HEK293T (cell line): ENCODE measurements around the gene HOXD12.

ENCODE experiments used
- CTCF ChIA-PET: fragments of 350-600 bp; formaldehyde crosslinking; extraction: SDS; loops from one replicate; lab custom pipeline; 2021; ENCODE audit warnings: antibody characterized with exemption, inconsistent platforms; lab: Yijun Ruan, JAX
- POLR2A ChIA-PET: fragments of 350-600 bp; formaldehyde crosslinking; extraction: SDS; loops from one replicate; lab custom pipeline; 2020; ENCODE audit warnings: antibody characterized with exemption, inconsistent platforms; lab: Yijun Ruan, JAX
- DNase-seq: peaks from one replicate; pipeline ENCODE4 v3.0.0; 2012; ENCODE audit warnings: mixed read lengths; ENCODE audit errors: extremely low spot score
- ARNT ChIP-seq: fragments of 450-650 bp; IDR thresholded peaks from 2 replicates; pipeline ENCODE4 v1.6.1; 2017; ENCODE audit warnings: mild to moderate bottlenecking
- BHLHE40 ChIP-seq: fragments of 450-650 bp; IDR thresholded peaks from 2 replicates; pipeline ENCODE4 v1.6.1; 2016; ENCODE audit warnings: mild to moderate bottlenecking, moderate library complexity, borderline replicate concordance
- CTBP1 ChIP-seq: fragments of 450-650 bp; IDR thresholded peaks from 2 replicates; pipeline ENCODE4 v1.6.1; 2016; ENCODE audit warnings: borderline replicate concordance
- ELF4 ChIP-seq: fragments of 450-650 bp; IDR thresholded peaks from 2 replicates; pipeline ENCODE4 v1.6.1; 2017; ENCODE audit warnings: antibody characterized with exemption
- FOXA1 ChIP-seq: fragments of 450-650 bp; IDR thresholded peaks from 2 replicates; pipeline ENCODE4 v1.6.1; 2016; ENCODE audit warnings: mild to moderate bottlenecking
- FOXK2 ChIP-seq: fragments of 450-650 bp; IDR thresholded peaks from 2 replicates; pipeline ENCODE4 v1.6.1; 2016; ENCODE audit warnings: mild to moderate bottlenecking
- FOXM1 ChIP-seq: fragments of 450-650 bp; IDR thresholded peaks from 2 replicates; pipeline ENCODE4 v1.6.1; 2017; ENCODE audit warnings: mild to moderate bottlenecking, borderline replicate concordance
- HDGF ChIP-seq: fragments of 450-650 bp; IDR thresholded peaks from 2 replicates; pipeline ENCODE4 v1.6.1; 2017; ENCODE audit warnings: antibody characterized with exemption, borderline replicate concordance
- L3MBTL2 ChIP-seq: fragments of 450-650 bp; conservative IDR thresholded peaks from 2 replicates; pipeline ENCODE4 v1.6.1; 2016; ENCODE audit warnings: mild to moderate bottlenecking
- LEF1 ChIP-seq: fragments of 450-650 bp; IDR thresholded peaks from 2 replicates; pipeline ENCODE4 v1.6.1; 2017; ENCODE audit warnings: mild to moderate bottlenecking, borderline replicate concordance
- NFRKB ChIP-seq: fragments of 450-650 bp; IDR thresholded peaks from 2 replicates; pipeline ENCODE4 v1.6.1; 2016; ENCODE audit warnings: mild to moderate bottlenecking, moderate library complexity
- SP1 ChIP-seq: fragments of 450-650 bp; IDR thresholded peaks from 2 replicates; pipeline ENCODE4 v1.6.1; 2017
- SUZ12 ChIP-seq: fragments of 450-650 bp; IDR thresholded peaks from 2 replicates; pipeline ENCODE4 v1.6.1; 2016; ENCODE audit warnings: mild to moderate bottlenecking
- TARDBP ChIP-seq: fragments of 450-650 bp; IDR thresholded peaks from 2 replicates; pipeline ENCODE4 v1.6.1; 2016
- ZNF384 ChIP-seq: fragments of 450-650 bp; IDR thresholded peaks from 2 replicates; pipeline ENCODE4 v1.6.1; 2016
- TF ChIP-seq, protein P1 (sequence below): fragments of 450-650 bp; IDR thresholded peaks from 2 replicates; pipeline ENCODE4 v1.6.1; 2016

HOXD12 gene

DNA sequence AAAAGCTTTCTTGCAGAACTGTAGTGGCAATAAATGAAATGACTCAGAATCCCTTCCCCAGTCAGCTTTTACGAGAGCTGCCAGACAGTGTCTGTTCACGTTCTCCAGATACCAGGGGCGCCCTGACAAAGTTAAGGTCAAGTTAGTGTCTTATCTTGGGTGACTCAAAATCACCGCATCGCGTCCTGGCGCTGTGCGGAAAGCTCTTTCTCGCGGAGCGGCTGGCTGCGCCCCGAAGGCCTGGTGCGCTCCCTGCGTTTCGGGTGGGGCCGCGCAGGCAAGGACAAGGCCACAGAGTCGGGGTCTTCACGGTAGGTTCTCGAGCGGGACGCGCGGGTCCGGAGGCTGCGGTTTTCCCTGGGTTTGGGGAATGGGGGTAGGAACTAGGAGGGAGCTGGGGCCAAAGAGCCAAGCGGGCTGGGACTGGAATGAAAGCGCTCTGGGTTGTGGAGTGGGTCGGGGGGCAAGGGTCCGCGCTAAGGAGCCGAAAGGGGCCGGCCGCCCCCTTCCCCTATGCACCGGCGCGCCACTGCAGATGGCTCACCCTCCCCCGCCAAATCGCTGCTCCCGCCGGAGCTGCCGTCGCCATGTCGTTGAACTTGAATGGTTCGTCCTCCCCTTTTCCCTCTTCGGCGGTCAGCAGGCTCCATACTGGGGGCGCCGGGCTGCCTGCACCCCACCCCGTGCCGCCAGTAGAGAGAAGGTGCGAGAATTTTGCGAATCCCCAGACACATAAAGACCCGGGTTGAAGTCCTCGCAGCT is 4.9 kb downstream of the HOXD12 start:
- CTCF ChIA-PET, result interaction anchor here (0.6 to 1.4 kb wide), 5 partner anchors 10 to 256 kb away, joined by 3 to 5 read pairs (median 4); partner anchors contain the start of gene HOXD13
- no peak for DNase-seq
- POLR2A ChIA-PET, result interaction anchor here (0.5 to 5.7 kb wide), 25 partner anchors 9 to 937 kb away, joined by 3 to 117 read pairs (median 4); partner anchors contain the start of genes HOXD13, HOXD8 and LNPK
- TF ChIP-seq ARNT (peak; percentile 72; the same call in 1 of the 2 replicates), SUZ12 (no peak), L3MBTL2 (no peak), CTBP1 (peak; percentile 85), ELF4 (no peak)
- TF ChIP-seq, protein P1, sequence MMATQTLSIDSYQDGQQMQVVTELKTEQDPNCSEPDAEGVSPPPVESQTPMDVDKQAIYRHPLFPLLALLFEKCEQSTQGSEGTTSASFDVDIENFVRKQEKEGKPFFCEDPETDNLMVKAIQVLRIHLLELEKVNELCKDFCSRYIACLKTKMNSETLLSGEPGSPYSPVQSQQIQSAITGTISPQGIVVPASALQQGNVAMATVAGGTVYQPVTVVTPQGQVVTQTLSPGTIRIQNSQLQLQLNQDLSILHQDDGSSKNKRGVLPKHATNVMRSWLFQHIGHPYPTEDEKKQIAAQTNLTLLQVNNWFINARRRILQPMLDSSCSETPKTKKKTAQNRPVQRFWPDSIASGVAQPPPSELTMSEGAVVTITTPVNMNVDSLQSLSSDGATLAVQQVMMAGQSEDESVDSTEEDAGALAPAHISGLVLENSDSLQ, result peak; percentile 84; the same call in 1 of the 2 replicates

DNA sequence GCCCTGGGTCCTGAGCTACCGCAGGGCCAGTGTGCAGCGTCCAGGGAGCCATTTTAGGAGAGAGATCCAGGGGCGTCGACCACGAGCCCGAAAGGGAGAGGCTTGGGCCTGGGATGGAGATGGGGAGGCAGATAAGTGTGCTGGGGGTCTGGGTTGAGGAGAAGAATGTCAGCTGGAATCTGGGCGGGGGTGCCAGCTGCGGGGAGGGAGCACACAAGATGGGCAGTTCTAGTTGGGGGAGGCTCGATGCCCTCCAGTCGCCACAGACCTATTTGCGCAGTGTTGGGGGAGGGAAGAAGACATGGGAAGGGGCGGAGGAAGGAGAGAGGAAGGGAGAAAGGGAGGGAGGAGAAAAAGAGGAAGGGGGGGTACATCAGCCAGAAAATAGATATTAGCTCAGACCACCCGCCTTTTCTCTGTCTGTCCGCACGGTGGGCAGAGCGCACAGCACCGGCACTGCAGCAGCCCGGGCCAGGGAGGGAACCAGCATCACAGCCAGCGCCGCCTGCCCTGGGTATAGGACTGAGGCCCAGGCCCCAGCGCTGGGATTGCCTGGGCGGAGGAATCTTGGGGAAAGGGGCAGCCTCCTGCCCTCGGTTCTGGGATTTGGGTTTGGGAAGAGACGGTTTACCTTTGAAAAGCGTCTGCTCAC is 5.6 kb downstream of the HOXD12 start:
- ChIA-PET POLR2A (interaction anchor here (0.8 to 5.7 kb wide), 21 partner anchors 8 to 938 kb away, joined by 3 to 117 read pairs (median 4); partner anchors contain the start of genes HOXD13, HOXD8 and LNPK), CTCF (interaction anchor here (0.6 to 1.4 kb wide), 3 partner anchors 11 to 255 kb away, joined by 3 to 5 read pairs (median 4); no protein-coding TSS in a partner anchor)
- no peak for DNase-seq
- TF ChIP-seq L3MBTL2 (peak; percentile 79), CTBP1 (peak; percentile 54), TARDBP (no peak)

DNA sequence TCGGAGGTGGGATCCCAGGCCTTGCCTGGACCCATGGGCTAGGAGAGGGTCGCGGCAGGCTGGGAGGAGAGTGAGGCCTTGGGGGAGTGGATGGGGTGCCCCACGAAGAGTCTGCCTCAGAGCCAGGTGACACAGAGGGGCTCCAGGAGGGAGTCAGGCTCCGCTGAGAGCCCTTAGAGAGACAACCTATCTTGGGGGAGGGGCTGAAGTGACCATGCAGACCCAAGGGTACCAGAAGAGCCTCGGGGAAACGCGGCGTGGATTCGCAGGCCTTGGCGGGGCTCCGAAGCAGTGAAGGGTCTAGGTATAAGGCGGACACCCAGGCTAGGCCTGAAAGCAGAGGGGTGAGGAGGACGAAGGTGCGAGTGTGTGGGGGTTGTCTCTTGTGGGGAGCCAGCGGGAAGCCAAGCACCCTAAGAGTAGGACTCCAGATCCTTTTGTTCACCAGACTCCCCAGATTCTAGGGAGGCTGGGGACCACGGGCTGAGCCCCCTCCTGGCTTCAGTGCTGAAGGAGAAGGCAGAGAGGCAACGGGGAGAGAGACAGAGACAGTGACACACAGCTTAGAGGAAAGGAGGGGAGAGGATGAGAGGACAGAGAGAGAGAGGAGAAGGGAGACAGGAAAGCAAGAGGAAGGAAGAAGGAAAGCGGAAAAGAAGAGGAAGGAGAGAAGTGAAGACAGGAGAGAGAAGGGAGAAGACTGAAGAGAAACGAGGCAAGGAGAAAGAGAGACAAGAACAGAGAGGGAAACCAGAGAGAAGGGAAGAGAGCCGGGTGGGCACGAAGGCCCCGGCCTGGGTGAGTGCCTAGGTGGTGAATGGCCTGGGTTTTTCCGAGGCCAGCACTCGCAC is 6.4 kb downstream of the HOXD12 start:
- POLR2A ChIA-PET, result interaction anchor here (0.8 to 5.7 kb wide), 14 partner anchors 11 to 938 kb away, joined by 3 to 117 read pairs (median 4); partner anchors contain the start of genes HOXD13 and HOXD8
- TF ChIP-seq L3MBTL2 (0 out of 2 replicates have a peak, but pooled peaks have one; percentile 52), SP1 (no peak)
- CTCF ChIA-PET, result no interaction called here
- no peak for DNase-seq

DNA sequence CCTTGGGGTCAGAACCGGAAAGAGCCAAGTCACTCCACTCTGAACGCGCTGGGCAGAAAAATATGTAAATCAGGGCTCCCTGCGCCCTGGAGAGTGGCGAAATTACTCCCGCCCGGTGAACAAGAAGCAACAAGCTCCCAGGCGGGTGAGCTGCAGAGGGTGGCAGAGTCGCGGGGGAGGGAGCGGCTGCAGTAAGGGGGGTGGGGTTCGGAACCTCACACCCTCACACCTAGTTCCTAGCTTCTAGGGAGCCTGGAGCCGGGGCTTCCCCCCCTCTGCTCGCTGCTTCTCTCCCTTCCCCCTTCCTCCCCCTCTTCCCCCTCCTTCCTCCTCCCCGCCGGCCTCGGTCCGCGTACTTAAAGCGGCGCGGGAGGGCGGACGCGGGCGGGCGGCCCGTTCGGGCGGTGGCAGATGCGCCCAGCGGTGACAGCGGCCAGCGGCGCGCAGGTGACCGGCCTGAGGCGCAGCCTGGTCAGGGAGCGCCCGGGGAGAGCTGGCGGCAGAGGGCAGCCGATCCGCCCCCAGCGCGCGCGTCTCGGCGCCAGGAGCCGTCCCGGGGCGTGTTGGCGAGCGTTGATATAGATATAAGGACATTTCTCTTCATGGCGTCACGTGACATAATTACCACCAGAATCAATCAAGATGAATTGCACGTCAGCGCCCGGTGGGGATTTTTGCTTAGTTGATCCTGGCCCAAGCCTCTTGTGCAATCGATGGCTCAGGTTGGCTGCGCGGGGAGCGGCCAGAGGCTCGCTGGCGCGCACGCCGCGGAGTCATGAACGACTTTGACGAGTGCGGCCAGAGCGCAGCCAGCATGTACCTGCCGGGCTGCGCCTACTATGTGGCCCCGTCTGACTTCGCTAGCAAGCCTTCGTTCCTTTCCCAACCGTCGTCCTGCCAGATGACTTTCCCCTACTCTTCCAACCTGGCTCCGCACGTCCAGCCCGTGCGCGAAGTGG is 7.3 kb downstream of the HOXD12 start, which contains the start of gene HOXD11:
Gene HOXD11, plus strand, starts transcription at position 700 of the 959 bp plus-strand sequence. Its CDS starts 76 bp downstream, at position 776.
- CTCF ChIA-PET, result no interaction called here
- TF ChIP-seq SUZ12, result no peak
- peak; percentile 56; the same call in 1 of the 2 replicates for TF ChIP-seq L3MBTL2
- TF ChIP-seq FOXM1, result peak; percentile 54; the same call in 1 of the 2 replicates
- no peak for TF ChIP-seq ELF4
- peak; percentile 90; the same call in 1 of the 2 replicates for TF ChIP-seq LEF1
- TF ChIP-seq, protein P1, result peak; percentile 97
- peak; percentile 96 for TF ChIP-seq CTBP1
- peak; percentile 89 for TF ChIP-seq ARNT
- DNase-seq, result peak; percentile 81
- POLR2A ChIA-PET, result interaction anchor here (1.3 to 5.7 kb wide), 6 partner anchors 12 to 300 kb away, joined by 3 to 117 read pairs (median 14); partner anchors contain the start of genes HOXD13 and HOXD8

DNA sequence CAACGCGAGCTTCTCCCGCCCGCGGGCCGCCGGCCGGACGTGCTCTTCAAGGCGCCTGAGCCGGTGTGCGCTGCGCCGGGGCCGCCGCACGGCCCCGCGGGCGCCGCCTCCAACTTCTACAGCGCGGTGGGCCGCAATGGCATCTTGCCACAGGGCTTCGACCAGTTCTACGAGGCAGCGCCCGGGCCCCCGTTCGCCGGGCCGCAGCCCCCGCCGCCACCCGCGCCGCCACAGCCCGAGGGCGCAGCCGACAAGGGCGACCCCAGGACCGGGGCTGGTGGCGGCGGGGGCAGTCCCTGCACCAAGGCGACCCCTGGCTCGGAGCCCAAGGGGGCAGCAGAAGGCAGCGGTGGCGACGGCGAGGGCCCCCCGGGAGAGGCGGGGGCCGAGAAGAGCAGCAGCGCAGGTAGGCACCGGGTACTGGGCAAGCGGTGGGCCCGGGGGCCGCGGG is 8.2 kb downstream of the HOXD12 start:
- DNase-seq, result no peak
- CTCF ChIA-PET, result no interaction called here
- POLR2A ChIA-PET, result interaction anchor here (3.9 kb wide), 1 partner anchor 24 kb away, joined by 35 read pairs; the partner anchor contains the start of gene HOXD8
- TF ChIP-seq L3MBTL2 (no peak), ELF4 (no peak), CTBP1 (no peak), ZNF384 (no peak), NFRKB (no peak), BHLHE40 (no peak), ARNT (no peak), FOXK2 (no peak), FOXM1 (no peak), TARDBP (no peak), HDGF (no peak), FOXA1 (no peak), SUZ12 (no peak), SP1 (no peak), LEF1 (no peak)
- TF ChIP-seq, protein P1, result no peak
